Liver (tissue), 9 donors: Measurements from ENCODE around the gene ATXN1. TPM values are rescaled to one million over a fixed set of nuclear protein-coding genes. Genes with fewer than 3 reads are reported as not detected.

ENCODE experiments used
- DNase-seq: peaks from one replicate; pipeline ENCODE4 v3.0.0-alpha.2; 2017; ENCODE audit warnings: low spot score
- H3K27ac ChIP-seq, 2 donors: one replicate each; pipeline ENCODE4 v1.7.0; 2013; ENCODE audit warnings: inconsistent platforms in 2 of 2, low read length in 2 of 2, control low read depth in 1 of 2, low read depth in 1 of 2, mild to moderate bottlenecking in 1 of 2
- H3K27me3 ChIP-seq, 4 donors: one replicate each; pipeline versions ENCODE4 v1.6.1 to v1.7.0; 2013; ENCODE audit warnings: low read length in 3 of 4, inconsistent platforms in 1 of 4, mild to moderate bottlenecking in 1 of 4, moderate library complexity in 1 of 4; ENCODE audit not compliant: control insufficient read depth in 4 of 4, insufficient read depth in 4 of 4
- H3K36me3 ChIP-seq, 4 donors: one replicate each; pipeline versions ENCODE4 v1.6.1 to v1.7.0; 2013; ENCODE audit warnings: low read length in 3 of 4, mild to moderate bottlenecking in 3 of 4, low read depth in 1 of 4, moderate library complexity in 1 of 4; ENCODE audit not compliant: control insufficient read depth in 4 of 4, insufficient read depth in 3 of 4
- H3K4me1 ChIP-seq, 4 donors: one replicate each; pipeline versions ENCODE4 v1.6.1 to v1.7.0; 2013; ENCODE audit warnings: low read length in 3 of 4, mild to moderate bottlenecking in 3 of 4, moderate library complexity in 1 of 4; ENCODE audit not compliant: control insufficient read depth in 4 of 4, insufficient read depth in 4 of 4
- H3K4me3 ChIP-seq, 3 donors: one replicate each; pipeline versions ENCODE4 v1.6.1 to v1.7.0; 2013; ENCODE audit warnings: low read length in 3 of 3, control low read depth in 1 of 3, low read depth in 1 of 3, mild to moderate bottlenecking in 1 of 3
- H3K9ac ChIP-seq, 2 donors: one replicate each; pipeline ENCODE4 v1.7.0; 2013; ENCODE audit warnings: low read length in 2 of 2, mild to moderate bottlenecking in 2 of 2, moderate library complexity in 2 of 2, control low read depth in 1 of 2, low read depth in 1 of 2
- H3K9me3 ChIP-seq, 4 donors: one replicate each; pipeline versions ENCODE4 v1.6.1 to v1.7.0; 2013; ENCODE audit warnings: low read length in 3 of 4; ENCODE audit not compliant: control insufficient read depth in 4 of 4
- EGR1 ChIP-seq, 2 donors: IDR thresholded peaks; 2 replicates each; pipeline ENCODE4 v1.6.1; 2016 to 2018; ENCODE audit warnings: antibody characterized with exemption in 2 of 2, low read depth in 2 of 2
- FOXA1 ChIP-seq: IDR thresholded peaks from 2 replicates; pipeline ENCODE4 v1.6.1; 2016; ENCODE audit warnings: antibody characterized with exemption
- FOXA2 ChIP-seq: IDR thresholded peaks from 2 replicates; pipeline ENCODE4 v1.6.1; 2016; ENCODE audit warnings: antibody characterized with exemption
- GABPA ChIP-seq, 2 donors: IDR thresholded peaks in 1 of 2; conservative IDR thresholded peaks in 1 of 2; 2 replicates each; pipeline ENCODE4 v1.6.1; 2016; ENCODE audit warnings: antibody characterized with exemption in 2 of 2, mild to moderate bottlenecking in 1 of 2, moderate library complexity in 1 of 2
- HNF4A ChIP-seq, 2 donors: conservative IDR thresholded peaks; 2 replicates each; pipeline ENCODE4 v1.6.1; 2016; ENCODE audit warnings: antibody characterized with exemption in 2 of 2, mild to moderate bottlenecking in 2 of 2
- JUND ChIP-seq, 2 donors: IDR thresholded peaks; 2 replicates each; pipeline ENCODE4 v1.6.1; 2016; ENCODE audit warnings: antibody characterized with exemption in 2 of 2
- NR2F2 ChIP-seq: IDR thresholded peaks from 2 replicates; pipeline ENCODE4 v1.6.1; 2016; ENCODE audit warnings: antibody characterized with exemption
- RAD21 ChIP-seq, 2 donors: IDR thresholded peaks; 2 replicates each; pipeline ENCODE4 v1.6.1; 2016; ENCODE audit warnings: antibody characterized with exemption in 2 of 2, mild to moderate bottlenecking in 2 of 2
- RXRA ChIP-seq, 2 donors: IDR thresholded peaks; 2 replicates each; pipeline ENCODE4 v1.6.1; 2017 to 2018; ENCODE audit warnings: antibody characterized with exemption in 2 of 2, mild to moderate bottlenecking in 1 of 2
- SP1 ChIP-seq: IDR thresholded peaks from 2 replicates; pipeline ENCODE4 v1.6.1; 2018; ENCODE audit warnings: antibody characterized with exemption, mild to moderate bottlenecking
- TAF1 ChIP-seq: conservative IDR thresholded peaks from 2 replicates; pipeline ENCODE4 v1.6.1; 2016; ENCODE audit warnings: antibody characterized with exemption, mild to moderate bottlenecking
- ZBTB33 ChIP-seq: IDR thresholded peaks from 2 replicates; pipeline ENCODE4 v1.6.1; 2016; ENCODE audit warnings: antibody characterized with exemption
- WGBS: extraction: QIAGEN DNeasy Blood & Tissue Kit; methylation state at CpG from one replicate; pipeline ENCODE4 v1.1.7; 2013; 5-methylcytosine and 5-hydroxymethylcytosine counted together
- polyA plus RNA-seq, 2 donors: library from polyadenylated mRNA; stranded (reverse) in 1 of 2; unstranded in 1 of 2; fragments of 200-250 nt in 1 of 2; fragments of >200 nt in 1 of 2; fragmentation: Nextera tagmentation in 1 of 2; extraction: Ambion mirVana in 1 of 2; gene quantifications; one replicate each; pipeline versions ENCODE4 v1.2.1 to v1.2.3, GENCODE V29; 2013 to 2015
- total RNA-seq, 2 donors: library from RNA; depleted of rRNA; stranded (reverse); fragments of >200 nt; gene quantifications; one replicate each; pipeline ENCODE4 v1.2.3, GENCODE V29; 2014
- TF ChIP-seq, protein P1 (sequence below): IDR thresholded peaks from 2 replicates; pipeline ENCODE4 v1.6.1; 2016; ENCODE audit warnings: antibody characterized with exemption, mild to moderate bottlenecking
- TF ChIP-seq, protein P2 (sequence below): IDR thresholded peaks from 2 replicates; pipeline ENCODE4 v1.6.1; 2016; ENCODE audit warnings: antibody characterized with exemption
- TF ChIP-seq, protein P3 (sequence below): fragments of 150-350 bp; IDR thresholded peaks from 2 replicates; pipeline ENCODE4 v1.5.1; 2017; ENCODE audit warnings: improper control_type of control experiment, low read depth, low read length; ENCODE audit not compliant: missing input control
- donor health status: healthy.
- donor health status: healthy.
- donor health status: healthy.
- donor health status: healthy.
- donor health status: healthy.

ATXN1 gene
- total and polyA plus RNA-seq, 4 donors, result 4.3 to 29.7 (median 8.2) TPM

GRCh38 chr6:16425881-16426615 lies 335.2 kb downstream of the ATXN1 start:
- TF ChIP-seq GABPA (IDR thresholded peaks at IDR 0.05 in 1 of 2, conservative IDR thresholded peaks at IDR 0.05 in 1 of 2), result no peak
- no peak for TF ChIP-seq RAD21 (IDR thresholded peaks at IDR 0.05)
- TF ChIP-seq, protein P1, sequence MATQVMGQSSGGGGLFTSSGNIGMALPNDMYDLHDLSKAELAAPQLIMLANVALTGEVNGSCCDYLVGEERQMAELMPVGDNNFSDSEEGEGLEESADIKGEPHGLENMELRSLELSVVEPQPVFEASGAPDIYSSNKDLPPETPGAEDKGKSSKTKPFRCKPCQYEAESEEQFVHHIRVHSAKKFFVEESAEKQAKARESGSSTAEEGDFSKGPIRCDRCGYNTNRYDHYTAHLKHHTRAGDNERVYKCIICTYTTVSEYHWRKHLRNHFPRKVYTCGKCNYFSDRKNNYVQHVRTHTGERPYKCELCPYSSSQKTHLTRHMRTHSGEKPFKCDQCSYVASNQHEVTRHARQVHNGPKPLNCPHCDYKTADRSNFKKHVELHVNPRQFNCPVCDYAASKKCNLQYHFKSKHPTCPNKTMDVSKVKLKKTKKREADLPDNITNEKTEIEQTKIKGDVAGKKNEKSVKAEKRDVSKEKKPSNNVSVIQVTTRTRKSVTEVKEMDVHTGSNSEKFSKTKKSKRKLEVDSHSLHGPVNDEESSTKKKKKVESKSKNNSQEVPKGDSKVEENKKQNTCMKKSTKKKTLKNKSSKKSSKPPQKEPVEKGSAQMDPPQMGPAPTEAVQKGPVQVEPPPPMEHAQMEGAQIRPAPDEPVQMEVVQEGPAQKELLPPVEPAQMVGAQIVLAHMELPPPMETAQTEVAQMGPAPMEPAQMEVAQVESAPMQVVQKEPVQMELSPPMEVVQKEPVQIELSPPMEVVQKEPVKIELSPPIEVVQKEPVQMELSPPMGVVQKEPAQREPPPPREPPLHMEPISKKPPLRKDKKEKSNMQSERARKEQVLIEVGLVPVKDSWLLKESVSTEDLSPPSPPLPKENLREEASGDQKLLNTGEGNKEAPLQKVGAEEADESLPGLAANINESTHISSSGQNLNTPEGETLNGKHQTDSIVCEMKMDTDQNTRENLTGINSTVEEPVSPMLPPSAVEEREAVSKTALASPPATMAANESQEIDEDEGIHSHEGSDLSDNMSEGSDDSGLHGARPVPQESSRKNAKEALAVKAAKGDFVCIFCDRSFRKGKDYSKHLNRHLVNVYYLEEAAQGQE, result no peak
- TF ChIP-seq TAF1, result no peak
- TF ChIP-seq, protein P2, sequence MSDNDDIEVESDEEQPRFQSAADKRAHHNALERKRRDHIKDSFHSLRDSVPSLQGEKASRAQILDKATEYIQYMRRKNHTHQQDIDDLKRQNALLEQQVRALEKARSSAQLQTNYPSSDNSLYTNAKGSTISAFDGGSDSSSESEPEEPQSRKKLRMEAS, result no peak
- TF ChIP-seq JUND (IDR thresholded peaks at IDR 0.05), result no peak
- TF ChIP-seq HNF4A (conservative IDR thresholded peaks at IDR 0.05), result no peak
- TF ChIP-seq NR2F2, result no peak
- TF ChIP-seq EGR1 (IDR thresholded peaks at IDR 0.05; ENCODE audit: low read depth in 2 of 2), result no peak
- TF ChIP-seq FOXA1, result no peak
- TF ChIP-seq, protein P3, sequence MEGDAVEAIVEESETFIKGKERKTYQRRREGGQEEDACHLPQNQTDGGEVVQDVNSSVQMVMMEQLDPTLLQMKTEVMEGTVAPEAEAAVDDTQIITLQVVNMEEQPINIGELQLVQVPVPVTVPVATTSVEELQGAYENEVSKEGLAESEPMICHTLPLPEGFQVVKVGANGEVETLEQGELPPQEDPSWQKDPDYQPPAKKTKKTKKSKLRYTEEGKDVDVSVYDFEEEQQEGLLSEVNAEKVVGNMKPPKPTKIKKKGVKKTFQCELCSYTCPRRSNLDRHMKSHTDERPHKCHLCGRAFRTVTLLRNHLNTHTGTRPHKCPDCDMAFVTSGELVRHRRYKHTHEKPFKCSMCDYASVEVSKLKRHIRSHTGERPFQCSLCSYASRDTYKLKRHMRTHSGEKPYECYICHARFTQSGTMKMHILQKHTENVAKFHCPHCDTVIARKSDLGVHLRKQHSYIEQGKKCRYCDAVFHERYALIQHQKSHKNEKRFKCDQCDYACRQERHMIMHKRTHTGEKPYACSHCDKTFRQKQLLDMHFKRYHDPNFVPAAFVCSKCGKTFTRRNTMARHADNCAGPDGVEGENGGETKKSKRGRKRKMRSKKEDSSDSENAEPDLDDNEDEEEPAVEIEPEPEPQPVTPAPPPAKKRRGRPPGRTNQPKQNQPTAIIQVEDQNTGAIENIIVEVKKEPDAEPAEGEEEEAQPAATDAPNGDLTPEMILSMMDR, result no peak
- no peak for TF ChIP-seq FOXA2
- no peak for TF ChIP-seq SP1
- no peak for TF ChIP-seq RXRA (IDR thresholded peaks at IDR 0.05)
- no peak for TF ChIP-seq ZBTB33
- H3K9me3 ChIP-seq, result no peaks in the 10 kb centered on the region
- H3K27ac ChIP-seq, result no peak overlapping the region
- peaks cover 0 to 6% (median 0%) of the 10 kb centered on the region in 4 donors for H3K36me3 ChIP-seq
- peaks cover 0 to 3% (median 1%) of the 10 kb centered on the region in 4 donors for H3K4me1 ChIP-seq
- no peaks in the 10 kb centered on the region for H3K27me3 ChIP-seq
- 94% methylated on average over 4 of the region's 4 CpGs for WGBS
- DNase-seq, result no peak
- H3K4me3 ChIP-seq, result no peak overlapping the region
- H3K9ac ChIP-seq, result no peak overlapping the region
